ENCODE measurements around the gene YY2.

DNA sequence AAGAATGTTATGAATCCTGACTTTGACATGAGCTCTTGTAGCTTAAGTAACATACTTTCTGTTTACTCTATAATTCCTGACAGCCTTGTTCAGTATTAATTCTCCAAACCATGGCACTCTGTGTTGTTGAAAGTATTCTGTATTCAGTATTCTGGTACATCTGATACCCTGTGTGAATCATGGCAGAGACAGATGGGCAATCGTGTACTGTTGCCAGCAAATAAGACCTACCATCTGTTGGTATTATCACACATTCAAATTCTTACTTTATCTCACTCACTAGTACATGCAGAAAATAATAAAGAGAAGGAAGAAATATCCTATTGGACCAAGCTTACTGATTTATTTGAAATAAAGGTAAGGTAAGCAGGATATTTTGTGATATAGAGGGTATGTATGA lies 8.4 kb upstream of the YY2 start:
- TF ChIP-seq, protein P1, sequence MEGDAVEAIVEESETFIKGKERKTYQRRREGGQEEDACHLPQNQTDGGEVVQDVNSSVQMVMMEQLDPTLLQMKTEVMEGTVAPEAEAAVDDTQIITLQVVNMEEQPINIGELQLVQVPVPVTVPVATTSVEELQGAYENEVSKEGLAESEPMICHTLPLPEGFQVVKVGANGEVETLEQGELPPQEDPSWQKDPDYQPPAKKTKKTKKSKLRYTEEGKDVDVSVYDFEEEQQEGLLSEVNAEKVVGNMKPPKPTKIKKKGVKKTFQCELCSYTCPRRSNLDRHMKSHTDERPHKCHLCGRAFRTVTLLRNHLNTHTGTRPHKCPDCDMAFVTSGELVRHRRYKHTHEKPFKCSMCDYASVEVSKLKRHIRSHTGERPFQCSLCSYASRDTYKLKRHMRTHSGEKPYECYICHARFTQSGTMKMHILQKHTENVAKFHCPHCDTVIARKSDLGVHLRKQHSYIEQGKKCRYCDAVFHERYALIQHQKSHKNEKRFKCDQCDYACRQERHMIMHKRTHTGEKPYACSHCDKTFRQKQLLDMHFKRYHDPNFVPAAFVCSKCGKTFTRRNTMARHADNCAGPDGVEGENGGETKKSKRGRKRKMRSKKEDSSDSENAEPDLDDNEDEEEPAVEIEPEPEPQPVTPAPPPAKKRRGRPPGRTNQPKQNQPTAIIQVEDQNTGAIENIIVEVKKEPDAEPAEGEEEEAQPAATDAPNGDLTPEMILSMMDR (IDR thresholded peaks at IDR 0.05): no peak
- TF ChIP-seq POLR2A (IDR thresholded peaks at IDR 0.05) (no peak), POLR2AphosphoS5 (IDR thresholded peaks at IDR 0.05; ENCODE audit: insufficient read depth in 1 of 2, low read depth in 1 of 2) (no peak)
